HepG2 (cell line): ENCODE measurements around the gene EHBP1. TPM values are rescaled to one million over a fixed set of nuclear protein-coding genes. Genes with fewer than 3 reads are reported as not detected.

ENCODE experiments used
- HNF4A ChIP-seq: sonication (generic); formaldehyde crosslinking; IDR thresholded peaks from 2 replicates; pipeline ENCODE4 v1.4.0; 2020; ENCODE audit warnings: missing genetic modification reagents
- MTA3 ChIP-seq: sonication (generic); formaldehyde crosslinking; IDR thresholded peaks from 2 replicates; pipeline ENCODE4 v1.4.0; 2020; ENCODE audit warnings: missing genetic modification reagents
- RBFOX2 ChIP-seq: fragments of 200-400 bp; formaldehyde crosslinking; IDR thresholded peaks from 2 replicates; pipeline ENCODE4 v1.6.1; 2017; ENCODE audit warnings: low read depth, mild to moderate bottlenecking, low read length
- ZBTB8A ChIP-seq: sonication (generic); formaldehyde crosslinking; IDR thresholded peaks from 2 replicates; pipeline ENCODE4 v1.4.0; 2020; ENCODE audit warnings: mild to moderate bottlenecking, low read depth, missing genetic modification reagents, borderline replicate concordance
- ZNF24 ChIP-seq: fragments of 450-650 bp; IDR thresholded peaks from 2 replicates; pipeline ENCODE4 v1.6.1; 2017; ENCODE audit warnings: antibody characterized with exemption, mild to moderate bottlenecking
- ZNF296 ChIP-seq: sonication (generic); formaldehyde crosslinking; conservative IDR thresholded peaks from 2 replicates; pipeline ENCODE4 v1.5.0; 2020; ENCODE audit warnings: mild to moderate bottlenecking, missing genetic modification reagents
- ZNF337 ChIP-seq: sonication (generic); formaldehyde crosslinking; IDR thresholded peaks from 2 replicates; pipeline ENCODE4 v1.5.1; 2020; ENCODE audit warnings: missing genetic modification reagents, low read depth, mild to moderate bottlenecking, borderline replicate concordance
- ZNF451 ChIP-seq: sonication (generic); formaldehyde crosslinking; IDR thresholded peaks from 2 replicates; pipeline ENCODE4 v1.5.0; 2020; ENCODE audit warnings: mild to moderate bottlenecking, missing genetic modification reagents
- ZNF605 ChIP-seq: sonication (generic); formaldehyde crosslinking; IDR thresholded peaks from 2 replicates; pipeline ENCODE4 v1.8.0; 2022; ENCODE audit warnings: mild to moderate bottlenecking, missing genetic modification reagents
- ZNF749 ChIP-seq: sonication (generic); formaldehyde crosslinking; IDR thresholded peaks from 2 replicates; pipeline ENCODE4 v1.8.0; 2022; ENCODE audit warnings: mild to moderate bottlenecking, missing genetic modification reagents, moderate library complexity, borderline replicate concordance
- ZNF773 ChIP-seq: sonication (generic); formaldehyde crosslinking; IDR thresholded peaks from 2 replicates; pipeline ENCODE4 v1.4.0; 2020; ENCODE audit warnings: missing genetic modification reagents, borderline replicate concordance
- polyA plus RNA-seq, 8 experiments: library from polyadenylated mRNA; depleted of rRNA in 3 of 8; stranded (reverse) in 7 of 8; unstranded in 1 of 8; fragments of >200 nt; fragmentation: Illumina TruSeq in 4 of 8; extraction: Trizol in 4 of 8; gene quantifications; 2 replicates each; pipeline versions ENCODE4 v1.2.1 to v1.2.3, GENCODE V29; 2011 to 2016; ENCODE audit warnings: low read depth in 4 of 8, missing spikeins in 1 of 8, mixed read lengths in 1 of 8; ENCODE audit not compliant: insufficient read depth in 1 of 8
- total RNA-seq, 5 experiments: library from RNA; depleted of rRNA; stranded (reverse); fragments of >200 nt; fragmentation: Illumina TruSeq; extraction: Trizol; gene quantifications; 2 replicates each; pipeline ENCODE4 v1.2.3, GENCODE V29; 2016; ENCODE audit warnings: low read depth in 1 of 5
- TF ChIP-seq, protein P1 (sequence below), 2 experiments: fragments of 450-650 bp in 1 of 2; sonication (generic) in 1 of 2; formaldehyde crosslinking in 1 of 2; IDR thresholded peaks; 2 replicates each; pipeline versions ENCODE4 v1.6.1 to v1.8.0; 2016 to 2022; ENCODE audit warnings: antibody characterized with exemption in 1 of 2, mild to moderate bottlenecking in 1 of 2, missing genetic modification reagents in 1 of 2
- TF ChIP-seq, protein P2 (sequence below): IDR thresholded peaks from 2 replicates; pipeline ENCODE4 v1.6.1; 2016; ENCODE audit warnings: low read depth
- TF ChIP-seq, protein P3 (sequence below): IDR thresholded peaks from 2 replicates; pipeline ENCODE4 v1.4.0; 2020; ENCODE audit warnings: mild to moderate bottlenecking, missing genetic modification reagents

The EHBP1 gene
- total and polyA plus RNA-seq, 2 of the 13 experiments (the other 11 are each of a cell fraction or from before 2014, with no cell fraction given): 93.5 to 146 TPM

DNA sequence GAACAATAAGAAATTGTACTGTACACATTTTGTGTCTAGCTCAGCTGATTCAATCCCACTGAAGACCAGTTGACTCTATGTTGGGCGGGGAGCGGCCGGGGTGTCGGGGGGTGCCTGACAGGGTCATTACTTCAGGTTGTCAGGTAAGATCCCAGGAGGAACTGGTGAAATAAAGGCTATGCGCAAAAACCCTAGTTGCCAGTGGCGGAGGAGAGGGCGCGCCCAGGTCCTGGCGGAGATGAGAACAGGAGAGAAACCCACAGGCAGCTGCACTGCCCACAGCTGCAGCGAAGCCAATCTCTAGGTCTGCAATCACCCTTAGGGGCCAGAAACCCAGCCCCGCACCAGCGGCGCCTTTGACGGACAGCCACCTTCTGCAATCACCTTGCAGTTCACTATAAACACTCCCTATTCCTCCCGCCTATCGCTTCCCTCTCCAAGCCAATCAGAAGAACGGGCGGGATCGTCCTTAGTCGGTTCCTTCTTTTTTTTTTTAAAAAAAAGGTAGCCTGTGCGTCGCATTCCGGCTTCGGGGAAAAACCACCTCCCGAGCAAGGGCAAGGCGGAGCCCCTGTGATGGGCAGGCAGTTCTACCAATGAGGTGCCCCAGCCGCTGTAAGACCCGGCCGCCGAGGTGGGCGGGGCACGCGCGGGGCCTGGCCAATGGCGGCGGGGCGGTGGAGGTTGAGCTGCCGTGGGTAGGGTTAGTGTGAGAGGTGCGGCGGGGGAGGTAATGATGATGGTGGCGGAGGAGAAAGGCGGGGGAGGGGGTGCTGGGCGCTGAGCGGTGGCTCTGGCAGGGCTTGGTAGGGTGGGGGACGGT is at the start of gene EHBP1 (continued):
- peak; percentile 21; the same call in 1 of the 2 replicates for TF ChIP-seq HNF4A (CRISPR knock-in tag)
- peak; percentile 26; the same call in 1 of the 2 replicates for TF ChIP-seq ZNF337 (CRISPR knock-in tag)
- TF ChIP-seq ZNF296 (CRISPR knock-in tag): no peak
- TF ChIP-seq ZNF451 (CRISPR knock-in tag): no peak; the same call in 1 of the 2 replicates
- TF ChIP-seq ZNF605 (CRISPR knock-in tag): no peak
- no peak for TF ChIP-seq MTA3 (CRISPR knock-in tag)
- no peak for TF ChIP-seq ZNF749 (CRISPR knock-in tag)
- TF ChIP-seq, protein P1, sequence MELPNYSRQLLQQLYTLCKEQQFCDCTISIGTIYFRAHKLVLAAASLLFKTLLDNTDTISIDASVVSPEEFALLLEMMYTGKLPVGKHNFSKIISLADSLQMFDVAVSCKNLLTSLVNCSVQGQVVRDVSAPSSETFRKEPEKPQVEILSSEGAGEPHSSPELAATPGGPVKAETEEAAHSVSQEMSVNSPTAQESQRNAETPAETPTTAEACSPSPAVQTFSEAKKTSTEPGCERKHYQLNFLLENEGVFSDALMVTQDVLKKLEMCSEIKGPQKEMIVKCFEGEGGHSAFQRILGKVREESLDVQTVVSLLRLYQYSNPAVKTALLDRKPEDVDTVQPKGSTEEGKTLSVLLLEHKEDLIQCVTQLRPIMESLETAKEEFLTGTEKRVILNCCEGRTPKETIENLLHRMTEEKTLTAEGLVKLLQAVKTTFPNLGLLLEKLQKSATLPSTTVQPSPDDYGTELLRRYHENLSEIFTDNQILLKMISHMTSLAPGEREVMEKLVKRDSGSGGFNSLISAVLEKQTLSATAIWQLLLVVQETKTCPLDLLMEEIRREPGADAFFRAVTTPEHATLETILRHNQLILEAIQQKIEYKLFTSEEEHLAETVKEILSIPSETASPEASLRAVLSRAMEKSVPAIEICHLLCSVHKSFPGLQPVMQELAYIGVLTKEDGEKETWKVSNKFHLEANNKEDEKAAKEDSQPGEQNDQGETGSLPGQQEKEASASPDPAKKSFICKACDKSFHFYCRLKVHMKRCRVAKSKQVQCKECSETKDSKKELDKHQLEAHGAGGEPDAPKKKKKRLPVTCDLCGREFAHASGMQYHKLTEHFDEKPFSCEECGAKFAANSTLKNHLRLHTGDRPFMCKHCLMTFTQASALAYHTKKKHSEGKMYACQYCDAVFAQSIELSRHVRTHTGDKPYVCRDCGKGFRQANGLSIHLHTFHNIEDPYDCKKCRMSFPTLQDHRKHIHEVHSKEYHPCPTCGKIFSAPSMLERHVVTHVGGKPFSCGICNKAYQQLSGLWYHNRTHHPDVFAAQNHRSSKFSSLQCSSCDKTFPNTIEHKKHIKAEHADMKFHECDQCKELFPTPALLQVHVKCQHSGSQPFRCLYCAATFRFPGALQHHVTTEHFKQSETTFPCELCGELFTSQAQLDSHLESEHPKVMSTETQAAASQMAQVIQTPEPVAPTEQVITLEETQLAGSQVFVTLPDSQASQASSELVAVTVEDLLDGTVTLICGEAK (IDR thresholded peaks at IDR 0.05): no peak
- TF ChIP-seq, protein P1 (CRISPR knock-in tag; IDR thresholded peaks at IDR 0.05): 0 out of 2 replicates have a peak, but pooled peaks have one; percentile 26
- TF ChIP-seq, protein P2, sequence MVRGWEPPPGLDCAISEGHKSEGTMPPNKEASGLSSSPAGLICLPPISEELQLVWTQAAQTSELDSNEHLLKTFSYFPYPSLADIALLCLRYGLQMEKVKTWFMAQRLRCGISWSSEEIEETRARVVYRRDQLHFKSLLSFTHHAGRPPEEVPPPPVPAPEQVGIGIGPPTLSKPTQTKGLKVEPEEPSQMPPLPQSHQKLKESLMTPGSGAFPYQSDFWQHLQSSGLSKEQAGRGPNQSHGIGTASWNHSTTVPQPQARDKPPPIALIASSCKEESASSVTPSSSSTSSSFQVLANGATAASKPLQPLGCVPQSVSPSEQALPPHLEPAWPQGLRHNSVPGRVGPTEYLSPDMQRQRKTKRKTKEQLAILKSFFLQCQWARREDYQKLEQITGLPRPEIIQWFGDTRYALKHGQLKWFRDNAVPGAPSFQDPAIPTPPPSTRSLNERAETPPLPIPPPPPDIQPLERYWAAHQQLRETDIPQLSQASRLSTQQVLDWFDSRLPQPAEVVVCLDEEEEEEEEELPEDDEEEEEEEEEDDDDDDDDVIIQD (CRISPR knock-in tag): peak; percentile 100
- no peak for TF ChIP-seq ZBTB8A
- peak; percentile 90 for TF ChIP-seq RBFOX2
- TF ChIP-seq ZNF773: no peak
- TF ChIP-seq, protein P3, sequence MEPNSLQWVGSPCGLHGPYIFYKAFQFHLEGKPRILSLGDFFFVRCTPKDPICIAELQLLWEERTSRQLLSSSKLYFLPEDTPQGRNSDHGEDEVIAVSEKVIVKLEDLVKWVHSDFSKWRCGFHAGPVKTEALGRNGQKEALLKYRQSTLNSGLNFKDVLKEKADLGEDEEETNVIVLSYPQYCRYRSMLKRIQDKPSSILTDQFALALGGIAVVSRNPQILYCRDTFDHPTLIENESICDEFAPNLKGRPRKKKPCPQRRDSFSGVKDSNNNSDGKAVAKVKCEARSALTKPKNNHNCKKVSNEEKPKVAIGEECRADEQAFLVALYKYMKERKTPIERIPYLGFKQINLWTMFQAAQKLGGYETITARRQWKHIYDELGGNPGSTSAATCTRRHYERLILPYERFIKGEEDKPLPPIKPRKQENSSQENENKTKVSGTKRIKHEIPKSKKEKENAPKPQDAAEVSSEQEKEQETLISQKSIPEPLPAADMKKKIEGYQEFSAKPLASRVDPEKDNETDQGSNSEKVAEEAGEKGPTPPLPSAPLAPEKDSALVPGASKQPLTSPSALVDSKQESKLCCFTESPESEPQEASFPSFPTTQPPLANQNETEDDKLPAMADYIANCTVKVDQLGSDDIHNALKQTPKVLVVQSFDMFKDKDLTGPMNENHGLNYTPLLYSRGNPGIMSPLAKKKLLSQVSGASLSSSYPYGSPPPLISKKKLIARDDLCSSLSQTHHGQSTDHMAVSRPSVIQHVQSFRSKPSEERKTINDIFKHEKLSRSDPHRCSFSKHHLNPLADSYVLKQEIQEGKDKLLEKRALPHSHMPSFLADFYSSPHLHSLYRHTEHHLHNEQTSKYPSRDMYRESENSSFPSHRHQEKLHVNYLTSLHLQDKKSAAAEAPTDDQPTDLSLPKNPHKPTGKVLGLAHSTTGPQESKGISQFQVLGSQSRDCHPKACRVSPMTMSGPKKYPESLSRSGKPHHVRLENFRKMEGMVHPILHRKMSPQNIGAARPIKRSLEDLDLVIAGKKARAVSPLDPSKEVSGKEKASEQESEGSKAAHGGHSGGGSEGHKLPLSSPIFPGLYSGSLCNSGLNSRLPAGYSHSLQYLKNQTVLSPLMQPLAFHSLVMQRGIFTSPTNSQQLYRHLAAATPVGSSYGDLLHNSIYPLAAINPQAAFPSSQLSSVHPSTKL (CRISPR knock-in tag): peak; percentile 55
- TF ChIP-seq ZNF24: no peak
